Stomach smooth muscle (tissue), 2 donors: ENCODE measurements around the gene EIF2D.
"Not testable (repeated sequence)": the region's sequence is repeated elsewhere in the genome, so short reads cannot be mapped to it uniquely, and the experiment has no call there.

Experiments
- H3K27ac ChIP-seq: one replicate; pipeline ENCODE4 v1.7.0; 2013; ENCODE audit warnings: mild to moderate bottlenecking, low read length, inconsistent platforms
- H3K27me3 ChIP-seq, 2 donors: one replicate each; pipeline ENCODE4 v1.7.0; 2013; ENCODE audit warnings: low read length in 2 of 2; ENCODE audit not compliant: insufficient read depth in 2 of 2, control insufficient read depth in 1 of 2
- H3K36me3 ChIP-seq, 2 donors: one replicate each; pipeline ENCODE4 v1.7.0; 2013; ENCODE audit warnings: low read length in 2 of 2; ENCODE audit not compliant: control insufficient read depth in 2 of 2, insufficient read depth in 2 of 2
- H3K4me1 ChIP-seq: one replicate; pipeline ENCODE4 v1.7.0; 2013; ENCODE audit warnings: low read length; ENCODE audit not compliant: control insufficient read depth, insufficient read depth
- H3K4me3 ChIP-seq, 2 donors: one replicate each; pipeline ENCODE4 v1.7.0; 2013; ENCODE audit warnings: low read length in 2 of 2
- H3K9ac ChIP-seq, 2 donors: one replicate each; pipeline ENCODE4 v1.7.0; 2013; ENCODE audit warnings: low read length in 2 of 2, mild to moderate bottlenecking in 1 of 2
- H3K9me3 ChIP-seq, 2 donors: one replicate each; pipeline ENCODE4 v1.7.0; 2013; ENCODE audit warnings: low read length in 2 of 2; ENCODE audit not compliant: control insufficient read depth in 2 of 2
- donor health status: healthy.
- donor health status: Pancreatic carcinoma.

The EIF2D gene

DNA sequence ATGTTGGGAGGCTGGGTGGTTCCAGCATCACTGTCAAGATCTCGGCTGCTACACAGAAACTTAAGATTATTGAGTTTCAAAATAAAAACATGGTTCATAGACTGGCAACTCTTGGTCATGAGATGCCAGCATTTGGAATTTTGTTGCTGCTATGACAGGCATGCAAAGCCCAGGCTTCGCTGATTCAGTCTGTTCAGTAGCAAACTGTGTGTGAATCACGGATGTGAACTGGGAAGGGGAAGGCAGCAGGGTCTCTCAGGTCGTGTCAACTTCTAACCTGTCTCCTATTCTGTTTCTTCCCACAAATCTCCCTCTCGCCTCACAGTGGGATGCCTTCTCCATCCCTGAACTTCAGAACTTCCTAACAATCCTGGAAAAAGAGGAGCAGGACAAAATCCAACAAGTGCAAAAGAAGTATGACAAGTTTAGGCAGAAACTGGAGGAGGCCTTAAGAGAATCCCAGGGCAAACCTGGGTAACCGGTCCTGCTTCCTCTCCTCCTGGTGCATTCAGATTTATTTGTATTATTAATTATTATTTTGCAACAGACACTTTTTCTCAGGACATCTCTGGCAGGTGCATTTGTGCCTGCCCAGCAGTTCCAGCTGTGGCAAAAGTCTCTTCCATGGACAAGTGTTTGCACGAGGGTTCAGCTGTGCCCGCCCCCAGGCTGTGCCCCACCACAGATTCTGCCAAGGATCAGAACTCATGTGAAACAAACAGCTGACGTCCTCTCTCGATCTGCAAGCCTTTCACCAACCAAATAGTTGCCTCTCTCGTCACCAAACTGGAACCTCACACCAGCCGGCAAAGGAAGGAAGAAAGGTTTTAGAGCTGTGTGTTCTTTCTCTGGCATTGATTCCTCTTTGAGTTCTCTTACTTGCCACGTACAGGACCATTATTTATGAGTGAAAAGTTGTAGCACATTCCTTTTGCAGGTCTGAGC lies 25.5 kb downstream of the EIF2D start:
- H3K9me3 ChIP-seq, result no peaks in the 10 kb centered on the region

DNA sequence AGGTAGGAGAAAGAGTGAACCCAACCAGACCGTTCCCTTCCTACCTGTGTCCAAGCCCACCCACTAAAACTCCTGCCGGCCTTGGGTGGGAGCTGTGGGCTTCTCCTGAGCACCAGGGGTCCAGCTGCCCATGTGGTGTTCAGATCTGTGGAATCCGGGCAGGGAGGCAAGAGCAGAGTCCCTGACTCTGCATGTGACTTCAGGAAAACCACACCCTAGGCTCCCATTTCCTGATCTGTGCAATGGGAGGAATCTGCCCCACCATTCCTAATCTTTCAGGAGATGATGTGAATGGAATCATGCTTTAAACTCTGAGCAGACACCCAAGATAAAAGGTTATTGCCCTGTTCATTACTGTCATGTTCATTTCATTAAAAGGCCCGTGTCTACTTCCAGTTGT lies 27.6 kb downstream of the EIF2D start:
- no peaks in the 10 kb centered on the region for H3K27me3 ChIP-seq
- peaks cover 9 to 34% of the 10 kb centered on the region in 2 donors for H3K36me3 ChIP-seq
- H3K9ac ChIP-seq, result no peak overlapping the region
- no peaks in the 10 kb centered on the region for H3K9me3 ChIP-seq
- no peak overlapping the region for H3K4me3 ChIP-seq
- H3K4me1 ChIP-seq, result no peaks in the 10 kb centered on the region
- no peak overlapping the region for H3K27ac ChIP-seq

More for the DNA sequence above, 25.5 kb downstream of the EIF2D start:
- Histone ChIP-seq H3K27ac (no peak overlapping the region), H3K9ac (no peak overlapping the region), H3K4me3 (no peak overlapping the region), H3K36me3 (peaks cover 14 to 51% of the 10 kb centered on the region in 2 donors), H3K27me3 (no peaks in the 10 kb centered on the region), H3K4me1 (no peaks in the 10 kb centered on the region)

DNA sequence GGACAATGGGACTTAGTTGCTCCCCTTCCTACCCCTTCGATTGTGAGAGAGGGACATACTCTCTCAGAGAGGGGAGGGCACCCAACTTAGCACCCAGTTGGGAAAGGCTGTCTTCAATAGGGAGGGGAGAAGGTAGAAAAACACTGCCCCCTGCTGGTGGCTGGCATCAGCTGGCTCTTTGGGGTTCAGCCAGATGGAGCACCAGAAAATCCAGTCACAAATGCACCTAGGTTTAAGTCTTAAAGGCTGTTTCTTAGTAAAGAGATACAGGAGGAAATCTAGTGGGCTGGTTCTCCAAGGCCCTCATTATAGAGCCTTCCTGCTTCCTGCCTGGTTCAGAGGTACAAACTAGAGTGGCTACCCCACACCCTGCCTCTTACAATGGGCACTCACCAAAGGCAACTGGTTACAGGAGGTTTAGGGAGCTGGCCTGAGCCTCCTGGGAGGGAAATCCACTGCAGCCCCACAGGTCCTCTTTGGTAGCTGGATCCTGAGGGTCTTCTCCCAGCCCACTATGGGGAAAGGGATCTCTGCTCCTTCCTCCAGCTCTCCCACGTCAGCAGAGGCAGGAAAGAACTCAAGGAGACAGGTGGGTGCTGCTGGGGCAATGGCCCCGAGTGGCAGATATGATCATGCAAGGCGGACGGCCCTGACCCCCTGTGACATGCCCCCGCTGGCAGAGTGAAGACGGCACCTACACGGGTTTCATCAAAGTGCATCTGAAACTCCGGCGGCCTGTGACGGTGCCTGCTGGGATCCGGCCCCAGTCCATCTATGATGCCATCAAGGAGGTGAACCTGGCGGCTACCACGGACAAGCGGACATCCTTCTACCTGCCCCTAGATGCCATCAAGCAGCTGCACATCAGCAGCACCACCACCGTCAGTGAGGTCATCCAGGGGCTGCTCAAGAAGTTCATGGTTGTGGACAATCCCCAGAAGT lies 28.3 kb downstream of the EIF2D start:
- no peak overlapping the region for H3K9ac ChIP-seq
- no peaks in the 10 kb centered on the region for H3K27me3 ChIP-seq
- H3K4me1 ChIP-seq, result no peaks in the 10 kb centered on the region
- H3K4me3 ChIP-seq, result no peak overlapping the region
- H3K27ac ChIP-seq, result no peak overlapping the region
- H3K36me3 ChIP-seq, result peaks cover 6 to 29% of the 10 kb centered on the region in 2 donors
- H3K9me3 ChIP-seq, result no peaks in the 10 kb centered on the region

DNA sequence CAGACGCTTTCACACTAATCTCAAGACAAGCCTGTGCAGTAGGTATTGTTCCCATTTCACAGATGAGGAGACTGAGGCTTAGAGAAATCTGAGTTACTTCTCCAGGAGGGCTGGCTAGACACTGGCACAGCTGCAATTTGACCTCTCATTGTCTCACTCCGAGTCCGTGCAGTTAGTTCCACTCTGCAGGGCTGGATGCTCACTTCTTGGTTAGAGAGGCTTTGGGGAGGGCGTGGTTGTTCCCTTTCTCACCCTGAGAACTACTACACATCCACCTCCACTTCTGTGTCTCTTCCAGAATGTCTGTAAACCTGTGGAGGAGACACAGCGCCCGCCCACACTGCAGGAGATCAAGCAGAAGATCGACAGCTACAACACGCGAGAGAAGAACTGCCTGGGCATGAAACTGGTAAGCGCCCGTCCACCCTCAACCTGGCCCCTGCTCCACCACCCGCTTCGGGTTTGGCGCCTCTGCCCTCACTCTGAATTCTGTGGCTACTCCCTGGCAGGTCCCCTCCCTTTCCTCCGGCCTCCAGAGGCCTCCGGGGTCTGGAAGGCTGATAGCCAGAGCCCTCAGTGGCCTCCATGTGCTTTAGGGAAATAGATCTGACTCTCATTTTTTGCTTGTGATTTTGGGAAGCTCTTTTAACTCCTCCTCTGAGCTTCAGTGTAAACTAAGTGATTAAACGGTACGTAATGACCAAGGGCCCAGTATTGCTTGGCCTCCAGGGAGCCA lies 29.1 kb downstream of the EIF2D start:
- peaks cover 0 to 24% of the 10 kb centered on the region in 2 donors for H3K36me3 ChIP-seq
- no peaks in the 10 kb centered on the region for H3K9me3 ChIP-seq
- no peak overlapping the region for H3K9ac ChIP-seq
- no peaks in the 10 kb centered on the region for H3K27me3 ChIP-seq
- H3K27ac ChIP-seq, result no peak overlapping the region
- no peaks in the 10 kb centered on the region for H3K4me1 ChIP-seq
- H3K4me3 ChIP-seq, result no peak overlapping the region

DNA sequence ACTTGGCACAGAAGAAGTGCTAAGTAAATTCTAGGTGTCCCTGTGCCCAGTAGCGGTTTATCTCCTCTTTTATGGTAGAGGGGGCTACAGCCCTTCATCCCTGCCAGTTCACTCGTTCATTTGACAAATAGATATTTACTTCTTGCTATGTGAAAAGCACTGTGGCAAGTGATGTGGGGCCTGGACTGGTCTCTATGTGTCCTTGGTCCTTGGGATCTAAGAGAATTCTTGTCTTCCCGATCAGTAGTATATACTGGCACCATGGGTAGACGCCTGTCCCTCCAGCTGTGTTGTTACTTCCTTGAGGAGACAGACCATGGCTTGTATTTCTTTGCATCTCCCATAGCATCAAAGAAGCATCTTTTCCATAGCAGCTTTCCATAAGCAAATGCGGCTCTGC lies 29.7 kb downstream of the EIF2D start:
- H3K4me1 ChIP-seq, result no peaks in the 10 kb centered on the region

DNA sequence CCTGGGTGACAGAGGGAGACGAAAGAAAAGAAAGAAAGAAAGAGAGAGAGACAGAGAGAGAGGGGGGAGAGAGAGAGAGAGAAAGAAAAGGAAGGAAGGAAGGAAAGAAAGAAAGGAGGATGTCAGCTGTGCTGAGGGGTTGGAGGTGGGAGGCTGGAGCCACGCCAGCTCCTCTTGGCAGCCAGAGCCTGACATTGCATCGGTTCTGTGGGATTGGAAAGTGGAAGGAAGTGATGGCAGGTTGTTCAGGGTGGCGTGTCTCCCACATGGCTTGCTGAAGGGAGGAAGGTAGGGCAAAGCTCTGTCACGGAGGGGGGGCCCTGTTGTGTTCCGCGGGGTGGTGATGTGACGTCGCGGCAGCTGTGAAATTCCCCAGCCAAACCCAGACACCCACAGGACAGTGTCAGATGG lies 30.7 kb downstream of the EIF2D start:
- H3K4me1 ChIP-seq, result no peaks in the 10 kb centered on the region
- H3K4me3 ChIP-seq, result no peak overlapping the region
- no peaks in the 10 kb centered on the region for H3K9me3 ChIP-seq
- H3K27ac ChIP-seq, result no peak overlapping the region
- peaks cover 0 to 10% of the 10 kb centered on the region in 2 donors for H3K36me3 ChIP-seq
- H3K9ac ChIP-seq, result no peak overlapping the region
- H3K27me3 ChIP-seq, result no peaks in the 10 kb centered on the region

More for the DNA sequence above, 29.7 kb downstream of the EIF2D start:
- Histone ChIP-seq H3K9ac (no peak overlapping the region), H3K4me3 (no peak overlapping the region), H3K27me3 (no peaks in the 10 kb centered on the region), H3K27ac (no peak overlapping the region), H3K36me3 (peaks cover 0 to 19% of the 10 kb centered on the region in 2 donors), H3K9me3 (no peaks in the 10 kb centered on the region)

DNA sequence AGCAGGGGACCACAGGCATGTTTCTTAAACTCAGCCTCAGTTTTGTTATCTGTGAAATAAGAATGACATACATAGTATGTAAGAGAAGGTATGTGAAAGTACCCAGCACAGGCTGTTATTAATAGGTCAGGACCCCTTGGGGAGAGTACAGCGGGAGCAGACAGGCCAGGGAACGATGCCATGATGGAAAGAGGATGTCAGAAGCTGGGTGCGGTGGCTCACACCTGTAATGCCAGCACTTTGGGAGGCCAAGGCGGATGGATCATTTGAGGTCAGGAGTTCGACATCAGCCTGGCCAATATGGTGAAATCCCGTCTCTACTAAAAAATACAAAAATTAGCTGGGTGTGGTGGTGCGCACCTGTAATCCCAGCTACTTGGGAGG lies 31.2 kb downstream of the EIF2D start:
- H3K9ac ChIP-seq, H3K4me3 ChIP-seq, H3K9me3 ChIP-seq, H3K27ac ChIP-seq, H3K4me1 ChIP-seq, H3K27me3 ChIP-seq, H3K36me3 ChIP-seq: not testable (repeated sequence)

DNA sequence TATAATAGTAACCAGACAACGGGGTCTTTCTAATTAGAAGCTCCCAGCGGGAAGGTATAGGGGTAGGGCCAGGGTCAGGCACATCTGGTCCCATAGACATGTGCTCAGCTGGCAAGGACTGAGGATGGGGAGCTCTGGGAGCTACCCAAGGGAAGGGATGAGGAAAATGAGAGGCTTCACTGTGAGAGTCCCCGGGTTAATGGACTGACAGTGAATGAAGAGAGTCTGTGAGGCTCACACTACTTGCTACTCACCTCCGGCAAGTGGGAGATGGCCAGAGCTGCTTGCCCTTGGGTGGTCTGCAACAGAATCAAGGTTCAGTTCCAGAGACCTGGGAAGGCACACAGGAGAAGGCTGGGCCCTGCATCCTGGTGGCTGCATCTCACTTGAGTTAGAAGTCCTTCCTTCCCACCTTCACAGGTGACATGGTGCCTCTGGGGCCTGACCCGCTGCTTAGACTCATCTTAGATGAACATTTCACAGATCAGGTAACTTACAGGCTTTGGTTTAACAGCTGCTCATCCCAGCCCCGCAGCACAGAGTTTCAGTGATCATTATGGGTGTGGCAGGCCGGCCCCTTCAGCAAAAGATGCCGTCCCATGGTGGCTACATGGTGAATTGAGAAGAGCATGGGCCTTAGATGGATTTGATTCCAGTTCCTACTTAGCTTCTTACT lies 31.7 kb downstream of the EIF2D start:
- no peaks in the 10 kb centered on the region for H3K4me1 ChIP-seq
- peaks cover 0 to 5% of the 10 kb centered on the region in 2 donors for H3K36me3 ChIP-seq
- H3K9ac ChIP-seq, result no peak overlapping the region
- H3K27ac ChIP-seq, result peak overlapping the region; percentile 18
- H3K4me3 ChIP-seq, result no peak overlapping the region
- no peaks in the 10 kb centered on the region for H3K9me3 ChIP-seq
- H3K27me3 ChIP-seq, result no peaks in the 10 kb centered on the region

DNA sequence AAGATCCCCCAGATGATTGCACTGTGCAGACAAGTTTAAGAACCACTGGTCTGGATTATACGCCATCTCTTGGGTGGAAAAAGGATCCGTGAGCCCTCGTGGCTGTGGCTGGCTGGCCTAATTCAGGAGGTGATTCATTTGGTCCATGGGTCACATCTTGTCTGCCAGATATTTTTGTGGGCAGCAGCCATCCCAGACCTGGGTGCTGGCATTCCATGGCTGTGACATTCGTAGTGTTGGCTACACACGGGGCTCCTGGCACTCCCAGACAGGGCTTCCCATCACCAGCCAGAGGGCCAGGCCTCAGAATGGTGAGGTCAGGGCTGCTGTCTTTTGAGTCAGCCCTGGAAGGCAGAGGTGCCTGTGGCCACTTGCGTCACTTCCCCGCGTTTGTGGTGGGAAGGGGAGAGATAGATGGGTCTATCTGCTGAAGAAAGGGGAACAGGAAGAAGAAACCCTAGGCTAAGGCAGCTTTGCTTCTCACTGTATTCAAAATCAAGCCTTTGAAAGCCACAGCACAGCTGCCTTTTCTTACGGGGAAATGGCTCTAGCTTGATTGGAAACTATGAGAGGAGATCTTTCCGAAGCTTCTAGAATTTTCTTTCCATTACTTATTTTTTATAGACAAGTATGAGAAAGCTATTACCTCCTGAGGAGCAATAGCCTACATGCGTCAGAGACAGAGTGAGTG lies 32.4 kb downstream of the EIF2D start:
- Histone ChIP-seq H3K4me1 (no peaks in the 10 kb centered on the region), H3K9ac (peak overlapping the region in 1 of 2 donors; percentile 29), H3K9me3 (no peaks in the 10 kb centered on the region), H3K36me3 (peaks cover 0 to 4% of the 10 kb centered on the region in 2 donors), H3K4me3 (no peak overlapping the region), H3K27me3 (no peaks in the 10 kb centered on the region), H3K27ac (peak overlapping the region; percentile 18)
